Fibroblast of pulmonary artery (primary cell): Measurements from ENCODE around the gene CHST8.

ENCODE experiments used
- DNase-seq: peaks from one replicate; pipeline ENCODE4 v3.0.0-alpha.2; 2010; ENCODE audit warnings: low read depth
- H3K4me3 ChIP-seq: replicated peaks from 2 replicates; pipeline ENCODE4 v1.5.1; 2011; ENCODE audit warnings: low read depth, mild to moderate bottlenecking, control low read depth, low read length, moderate library complexity
- TF ChIP-seq, protein P1 (sequence below): IDR thresholded peaks from 2 replicates; pipeline ENCODE4 v1.5.1; 2011; ENCODE audit warnings: mild to moderate bottlenecking, control low read depth, low read length, inconsistent platforms; ENCODE audit errors: missing control alignments

CHST8 gene

DNA sequence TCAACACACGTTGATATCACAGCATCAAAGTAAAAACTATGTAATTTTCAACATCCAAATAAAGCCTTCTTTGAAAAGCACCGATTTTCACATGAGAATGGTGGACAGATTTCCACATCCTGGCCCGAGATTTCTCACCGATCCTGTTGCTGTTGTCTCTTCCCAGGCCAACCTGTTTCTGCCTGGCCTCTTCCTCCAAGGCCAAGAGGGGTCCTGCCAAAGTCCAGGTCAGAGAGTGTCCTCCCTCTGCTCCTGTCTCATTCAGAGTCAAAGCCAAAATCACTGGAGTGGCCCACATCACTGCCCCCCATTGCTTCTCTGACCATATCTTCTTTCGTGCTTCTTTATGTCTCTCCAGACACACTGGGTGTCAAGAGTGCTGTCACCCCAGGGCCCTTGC lies 49.5 kb downstream of the CHST8 start:
- no peak for DNase-seq
- TF ChIP-seq, protein P1, sequence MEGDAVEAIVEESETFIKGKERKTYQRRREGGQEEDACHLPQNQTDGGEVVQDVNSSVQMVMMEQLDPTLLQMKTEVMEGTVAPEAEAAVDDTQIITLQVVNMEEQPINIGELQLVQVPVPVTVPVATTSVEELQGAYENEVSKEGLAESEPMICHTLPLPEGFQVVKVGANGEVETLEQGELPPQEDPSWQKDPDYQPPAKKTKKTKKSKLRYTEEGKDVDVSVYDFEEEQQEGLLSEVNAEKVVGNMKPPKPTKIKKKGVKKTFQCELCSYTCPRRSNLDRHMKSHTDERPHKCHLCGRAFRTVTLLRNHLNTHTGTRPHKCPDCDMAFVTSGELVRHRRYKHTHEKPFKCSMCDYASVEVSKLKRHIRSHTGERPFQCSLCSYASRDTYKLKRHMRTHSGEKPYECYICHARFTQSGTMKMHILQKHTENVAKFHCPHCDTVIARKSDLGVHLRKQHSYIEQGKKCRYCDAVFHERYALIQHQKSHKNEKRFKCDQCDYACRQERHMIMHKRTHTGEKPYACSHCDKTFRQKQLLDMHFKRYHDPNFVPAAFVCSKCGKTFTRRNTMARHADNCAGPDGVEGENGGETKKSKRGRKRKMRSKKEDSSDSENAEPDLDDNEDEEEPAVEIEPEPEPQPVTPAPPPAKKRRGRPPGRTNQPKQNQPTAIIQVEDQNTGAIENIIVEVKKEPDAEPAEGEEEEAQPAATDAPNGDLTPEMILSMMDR, result no peak
- no peak overlapping the region for H3K4me3 ChIP-seq

DNA sequence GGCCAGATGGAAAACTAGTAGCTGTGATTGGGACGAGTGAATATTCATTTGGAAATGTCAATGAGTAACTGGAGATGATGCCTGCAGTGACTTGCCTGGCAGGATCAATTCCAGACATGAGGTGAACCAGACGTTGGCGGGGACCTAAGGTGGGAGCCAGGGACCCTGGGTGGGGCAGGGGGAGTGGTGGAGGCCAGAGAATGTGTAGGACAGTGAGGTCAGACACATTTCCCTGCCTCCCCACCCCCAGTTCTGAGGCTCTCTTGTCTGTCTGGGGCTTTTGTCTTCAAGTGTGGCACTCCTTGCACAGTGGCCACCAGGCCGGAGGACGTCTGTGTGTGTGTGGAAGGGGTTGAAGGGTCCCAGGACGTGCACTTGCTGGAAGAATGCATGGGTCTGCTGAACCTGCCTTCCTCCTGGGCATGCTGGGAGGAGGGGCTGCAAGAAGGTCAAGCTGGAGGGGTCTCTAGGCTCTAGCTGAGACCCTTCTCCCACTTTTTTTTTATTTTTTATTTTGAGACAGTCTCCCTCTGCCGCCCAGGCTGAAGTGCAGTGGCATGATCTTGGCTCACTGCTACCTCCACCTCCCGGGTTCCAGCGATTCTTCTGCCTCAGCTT lies 51.6 kb downstream of the CHST8 start:
- TF ChIP-seq, protein P1, result no peak
- no peak overlapping the region for H3K4me3 ChIP-seq

DNA sequence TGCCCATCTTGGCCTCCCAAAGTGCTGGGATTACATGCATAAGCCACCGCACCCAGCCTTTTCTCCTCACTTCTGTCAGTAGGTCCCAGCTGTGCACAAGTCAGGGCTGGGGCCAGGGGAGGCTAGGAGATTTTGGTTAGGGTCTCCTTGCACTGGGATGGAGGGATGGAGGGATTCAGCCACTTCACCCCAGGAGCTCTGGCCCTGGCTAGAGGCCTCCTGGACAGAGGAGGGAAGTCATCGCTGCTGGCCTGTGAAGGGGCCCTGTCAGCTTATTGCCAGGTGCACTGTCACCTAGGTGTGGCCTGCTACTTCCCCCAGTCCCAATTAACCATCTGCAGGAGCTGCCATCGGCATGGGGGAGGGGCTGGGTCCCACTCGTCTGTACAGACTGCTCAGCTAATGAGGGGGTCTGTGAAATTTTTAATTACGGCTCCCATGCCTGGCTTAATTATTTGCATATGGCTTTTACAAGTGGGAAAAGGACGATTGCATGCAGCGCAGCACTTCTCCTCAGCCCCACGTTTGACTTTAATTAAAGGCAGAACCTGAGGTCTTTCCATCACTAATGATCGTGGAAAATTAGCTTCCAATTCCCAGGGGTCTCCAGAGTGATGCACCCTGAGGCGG lies 52.4 kb downstream of the CHST8 start:
- DNase-seq, result no peak
- no peak overlapping the region for H3K4me3 ChIP-seq
- TF ChIP-seq, protein P1, result no peak

More for the DNA sequence above, 51.6 kb downstream of the CHST8 start:
- DNase-seq, result no peak

DNA sequence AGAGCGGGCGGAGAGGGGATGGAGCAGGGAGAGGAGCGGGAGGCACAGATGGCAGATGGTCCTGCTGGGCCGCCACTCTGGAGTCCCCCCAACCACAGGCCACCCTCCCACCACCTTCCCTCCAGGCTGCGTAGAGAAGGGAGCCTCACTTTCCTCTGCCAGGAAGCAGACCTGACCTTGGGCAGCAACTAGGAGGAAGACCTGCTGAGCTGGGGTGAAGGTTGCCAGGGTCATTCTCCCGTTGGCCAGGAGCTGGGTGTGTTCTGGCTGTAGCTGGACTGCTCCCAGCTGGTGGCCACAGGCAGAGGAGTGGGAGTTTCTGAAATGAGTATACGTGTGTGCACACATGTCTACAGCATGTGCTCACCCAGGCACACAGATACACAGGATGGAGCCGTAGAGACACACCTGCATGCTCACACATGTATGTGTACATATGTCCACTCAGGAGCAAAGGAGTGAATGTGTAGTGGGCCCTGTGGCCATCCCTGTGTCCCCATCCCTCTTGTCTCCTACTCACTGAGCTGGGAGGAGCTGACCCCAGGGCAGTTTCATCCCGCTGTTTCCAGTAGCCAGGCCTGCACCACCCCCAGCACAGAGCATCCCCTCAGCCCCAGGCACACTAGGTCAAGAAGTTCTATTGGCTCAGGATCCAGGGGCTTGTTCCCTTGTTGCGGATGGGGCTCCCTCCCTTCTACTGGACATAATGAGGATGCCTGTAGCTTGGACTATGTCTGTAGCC lies 53.0 kb downstream of the CHST8 start:
- H3K4me3 ChIP-seq, result no peak overlapping the region
- DNase-seq, result no peak
- TF ChIP-seq, protein P1, result no peak

DNA sequence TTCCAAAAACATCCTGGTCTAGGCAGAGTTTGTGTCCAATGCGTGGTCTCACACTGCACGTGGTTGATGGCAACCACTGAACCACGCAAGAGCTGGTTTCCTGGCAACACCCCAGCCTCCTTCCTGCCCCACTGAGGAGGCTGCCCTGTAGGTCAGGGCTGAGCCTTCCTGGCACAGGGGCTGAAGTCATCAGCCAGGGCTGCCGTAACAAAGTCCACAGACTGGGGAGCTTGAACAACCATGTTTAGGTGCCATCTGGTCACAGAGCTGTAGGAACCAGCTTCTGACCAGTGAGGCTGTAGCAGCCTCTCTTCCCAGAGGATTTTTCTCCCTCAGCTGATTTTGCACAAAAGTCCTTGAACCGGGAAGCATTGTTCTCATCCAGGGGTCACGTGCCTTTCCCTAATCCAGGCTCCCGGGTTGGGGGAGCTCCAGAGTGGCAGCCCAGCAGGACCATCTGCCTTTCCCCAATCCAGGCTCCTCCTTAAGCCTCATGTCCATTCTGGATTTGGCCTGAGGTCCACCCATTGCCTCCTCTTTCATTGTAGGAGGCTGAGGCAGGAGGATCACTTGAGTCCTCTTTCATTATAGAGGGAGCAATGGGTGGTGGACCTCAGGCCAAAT lies 53.9 kb downstream of the CHST8 start:
- H3K4me3 ChIP-seq, result no peak overlapping the region
- TF ChIP-seq, protein P1, result no peak
- no peak for DNase-seq

DNA sequence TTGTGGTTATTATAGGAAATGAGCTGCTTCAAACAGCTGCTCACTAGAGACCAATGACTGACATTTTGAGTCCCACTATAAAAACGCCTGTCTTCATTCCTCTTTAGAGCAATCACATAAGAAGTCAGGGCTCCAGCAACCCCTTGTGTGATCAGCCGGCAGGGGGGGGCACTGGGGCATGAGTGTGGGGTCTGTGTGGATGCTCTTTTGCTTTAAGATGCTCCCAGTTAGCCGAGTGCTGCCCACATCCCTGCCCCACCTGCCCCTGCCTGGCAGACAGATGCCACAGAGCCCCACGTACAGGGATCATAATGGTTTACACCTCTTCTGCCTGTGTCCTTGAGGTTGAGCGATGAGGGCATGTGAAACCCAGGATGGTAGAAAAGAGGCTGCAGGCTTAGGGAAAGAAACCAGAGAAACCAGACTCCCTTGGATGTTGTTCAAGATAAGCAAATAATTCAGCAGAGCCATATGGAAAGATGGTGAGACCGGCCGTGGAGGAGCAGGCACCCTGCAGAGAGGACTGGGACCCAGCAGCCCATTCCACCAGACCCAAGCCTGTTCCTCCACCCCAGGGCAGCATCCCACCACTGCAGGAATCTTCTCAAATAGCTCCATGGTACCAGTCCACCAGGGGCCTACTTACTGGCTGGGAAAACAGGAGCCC lies 55.4 kb downstream of the CHST8 start:
- no peak overlapping the region for H3K4me3 ChIP-seq
- TF ChIP-seq, protein P1, result no peak
- DNase-seq, result no peak
